ENCODE data around the gene APEH.

The APEH gene

DNA sequence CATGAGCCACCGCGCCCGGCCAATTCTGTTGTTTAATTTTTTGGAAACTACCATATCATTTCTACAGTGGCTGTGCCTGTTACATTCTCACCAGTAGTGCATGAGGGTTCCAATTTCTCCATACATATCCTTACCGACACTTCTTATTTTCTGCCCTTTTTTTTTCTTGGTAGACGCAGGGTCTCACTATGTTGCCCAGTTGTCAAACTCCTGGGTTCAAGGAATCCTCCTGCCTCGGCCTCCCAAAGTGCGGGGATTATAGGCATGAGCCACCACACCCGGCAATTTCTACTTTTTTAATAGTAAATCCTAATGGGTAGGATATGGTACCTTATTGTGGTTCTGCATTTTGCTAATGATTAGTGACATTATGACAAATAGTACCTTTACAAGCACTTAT is 35.7 kb downstream of the APEH start:
- H3K9me3 ChIP-seq (ENCODE audit: control insufficient read depth, insufficient read depth, low read depth, low read length): no peaks in the 10 kb centered on the region
- ChIA-PET CTCF (no interaction called here), POLR2A (no interaction called here)
- no peaks in the 10 kb centered on the region for H3K4me1 ChIP-seq (ENCODE audit: control insufficient read depth, insufficient read depth, low read length)
- TF ChIP-seq ZNF354C (tag by site-specific recombination; IDR thresholded peaks at IDR 0.05; ENCODE audit: borderline replicate concordance, low read depth): no peak
- 0 out of 2 replicates have a peak, but pooled peaks have one; percentile 26 for TF ChIP-seq ZNF121 (tag by site-specific recombination; IDR thresholded peaks at IDR 0.05)
- no peak overlapping the region for H3K27ac ChIP-seq (ENCODE audit: extremely low read depth, low read depth, low read length)
- peaks cover 0 to 52% of the 10 kb centered on the region in 2 experiments; a peak in 2 of 3 replicates for H3K36me3 ChIP-seq (ENCODE audit: control insufficient read depth in 2 of 2, insufficient read depth in 1 of 2, low read length in 2 of 2)
- H3K4me3 ChIP-seq (ENCODE audit: low read depth, low read length): no peak overlapping the region

DNA sequence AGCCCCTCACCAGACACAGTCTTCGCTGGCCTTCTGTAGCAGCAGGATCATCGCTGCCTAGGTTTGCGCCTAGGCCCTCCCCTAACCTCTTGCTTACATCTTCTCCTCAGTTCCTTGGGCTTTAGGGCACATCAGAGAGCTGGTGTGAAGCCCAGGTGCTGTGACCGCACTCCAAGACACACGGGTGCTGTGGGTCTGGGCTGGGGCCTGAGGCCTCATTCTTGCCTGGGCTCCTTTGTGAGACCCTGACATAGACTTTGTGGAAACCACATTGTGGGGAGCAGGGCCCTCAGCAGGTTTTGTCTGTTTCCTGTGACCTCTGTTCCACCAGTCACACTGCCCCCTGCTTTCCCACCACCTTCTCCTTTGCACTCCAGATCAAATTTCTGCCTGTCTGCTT is 37.3 kb downstream of the APEH start:
- CTCF ChIA-PET: interaction anchor here (0.6 to 1.1 kb wide), 3 partner anchors 9 to 646 kb away, joined by 3 read pairs; no protein-coding TSS in a partner anchor
- Histone ChIP-seq H3K4me1 (ENCODE audit: control insufficient read depth, insufficient read depth, low read length) (no peaks in the 10 kb centered on the region), H3K27ac (ENCODE audit: extremely low read depth, low read depth, low read length) (no peak overlapping the region), H3K4me3 (ENCODE audit: low read depth, low read length) (no peak overlapping the region), H3K36me3 (ENCODE audit: control insufficient read depth in 2 of 2, insufficient read depth in 1 of 2, low read length in 2 of 2) (peaks cover 0 to 53% of the 10 kb centered on the region in 2 experiments; a peak in 2 of 3 replicates), H3K9me3 (ENCODE audit: control insufficient read depth, insufficient read depth, low read depth, low read length) (no peaks in the 10 kb centered on the region)
- POLR2A ChIA-PET: interaction anchor here (0.7 kb wide), 1 partner anchor 8 kb away, joined by 3 read pairs; the partner anchor contains the start of gene AMIGO3
- TF ChIP-seq, protein P1, sequence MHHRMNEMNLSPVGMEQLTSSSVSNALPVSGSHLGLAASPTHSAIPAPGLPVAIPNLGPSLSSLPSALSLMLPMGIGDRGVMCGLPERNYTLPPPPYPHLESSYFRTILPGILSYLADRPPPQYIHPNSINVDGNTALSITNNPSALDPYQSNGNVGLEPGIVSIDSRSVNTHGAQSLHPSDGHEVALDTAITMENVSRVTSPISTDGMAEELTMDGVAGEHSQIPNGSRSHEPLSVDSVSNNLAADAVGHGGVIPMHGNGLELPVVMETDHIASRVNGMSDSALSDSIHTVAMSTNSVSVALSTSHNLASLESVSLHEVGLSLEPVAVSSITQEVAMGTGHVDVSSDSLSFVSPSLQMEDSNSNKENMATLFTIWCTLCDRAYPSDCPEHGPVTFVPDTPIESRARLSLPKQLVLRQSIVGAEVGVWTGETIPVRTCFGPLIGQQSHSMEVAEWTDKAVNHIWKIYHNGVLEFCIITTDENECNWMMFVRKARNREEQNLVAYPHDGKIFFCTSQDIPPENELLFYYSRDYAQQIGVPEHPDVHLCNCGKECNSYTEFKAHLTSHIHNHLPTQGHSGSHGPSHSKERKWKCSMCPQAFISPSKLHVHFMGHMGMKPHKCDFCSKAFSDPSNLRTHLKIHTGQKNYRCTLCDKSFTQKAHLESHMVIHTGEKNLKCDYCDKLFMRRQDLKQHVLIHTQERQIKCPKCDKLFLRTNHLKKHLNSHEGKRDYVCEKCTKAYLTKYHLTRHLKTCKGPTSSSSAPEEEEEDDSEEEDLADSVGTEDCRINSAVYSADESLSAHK (tag by site-specific recombination; IDR thresholded peaks at IDR 0.05): no peak
- TF ChIP-seq ZIC2 (tag by site-specific recombination; IDR thresholded peaks at IDR 0.05) (no peak), WT1 (tag by site-specific recombination; IDR thresholded peaks at IDR 0.05) (no peak), KLF7 (tag by site-specific recombination; IDR thresholded peaks at IDR 0.05; ENCODE audit: borderline replicate concordance) (no peak), ZXDB (tag by site-specific recombination; IDR thresholded peaks at IDR 0.05) (no peak), ZNF548 (tag by site-specific recombination; IDR thresholded peaks at IDR 0.05) (no peak), ZNF324 (tag by site-specific recombination; IDR thresholded peaks at IDR 0.05) (no peak), ZSCAN16 (tag by site-specific recombination; IDR thresholded peaks at IDR 0.05) (no peak), ZNF146 (tag by site-specific recombination; IDR thresholded peaks at IDR 0.05) (no peak), ZBTB48 (tag by site-specific recombination; IDR thresholded peaks at IDR 0.05) (no peak), ZNF214 (tag by site-specific recombination; IDR thresholded peaks at IDR 0.05; ENCODE audit: borderline replicate concordance) (no peak), OSR2 (tag by site-specific recombination; IDR thresholded peaks at IDR 0.05) (no peak), ZBTB21 (tag by site-specific recombination; IDR thresholded peaks at IDR 0.05) (no peak)
- TF ChIP-seq, protein P2, sequence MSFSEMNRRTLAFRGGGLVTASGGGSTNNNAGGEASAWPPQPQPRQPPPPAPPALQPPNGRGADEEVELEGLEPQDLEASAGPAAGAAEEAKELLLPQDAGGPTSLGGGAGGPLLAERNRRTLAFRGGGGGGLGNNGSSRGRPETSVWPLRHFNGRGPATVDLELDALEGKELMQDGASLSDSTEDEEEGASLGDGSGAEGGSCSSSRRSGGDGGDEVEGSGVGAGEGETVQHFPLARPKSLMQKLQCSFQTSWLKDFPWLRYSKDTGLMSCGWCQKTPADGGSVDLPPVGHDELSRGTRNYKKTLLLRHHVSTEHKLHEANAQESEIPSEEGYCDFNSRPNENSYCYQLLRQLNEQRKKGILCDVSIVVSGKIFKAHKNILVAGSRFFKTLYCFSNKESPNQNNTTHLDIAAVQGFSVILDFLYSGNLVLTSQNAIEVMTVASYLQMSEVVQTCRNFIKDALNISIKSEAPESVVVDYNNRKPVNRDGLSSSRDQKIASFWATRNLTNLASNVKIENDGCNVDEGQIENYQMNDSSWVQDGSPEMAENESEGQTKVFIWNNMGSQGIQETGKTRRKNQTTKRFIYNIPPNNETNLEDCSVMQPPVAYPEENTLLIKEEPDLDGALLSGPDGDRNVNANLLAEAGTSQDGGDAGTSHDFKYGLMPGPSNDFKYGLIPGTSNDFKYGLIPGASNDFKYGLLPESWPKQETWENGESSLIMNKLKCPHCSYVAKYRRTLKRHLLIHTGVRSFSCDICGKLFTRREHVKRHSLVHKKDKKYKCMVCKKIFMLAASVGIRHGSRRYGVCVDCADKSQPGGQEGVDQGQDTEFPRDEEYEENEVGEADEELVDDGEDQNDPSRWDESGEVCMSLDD (tag by site-specific recombination; IDR thresholded peaks at IDR 0.05): no peak
- TF ChIP-seq, protein P3, sequence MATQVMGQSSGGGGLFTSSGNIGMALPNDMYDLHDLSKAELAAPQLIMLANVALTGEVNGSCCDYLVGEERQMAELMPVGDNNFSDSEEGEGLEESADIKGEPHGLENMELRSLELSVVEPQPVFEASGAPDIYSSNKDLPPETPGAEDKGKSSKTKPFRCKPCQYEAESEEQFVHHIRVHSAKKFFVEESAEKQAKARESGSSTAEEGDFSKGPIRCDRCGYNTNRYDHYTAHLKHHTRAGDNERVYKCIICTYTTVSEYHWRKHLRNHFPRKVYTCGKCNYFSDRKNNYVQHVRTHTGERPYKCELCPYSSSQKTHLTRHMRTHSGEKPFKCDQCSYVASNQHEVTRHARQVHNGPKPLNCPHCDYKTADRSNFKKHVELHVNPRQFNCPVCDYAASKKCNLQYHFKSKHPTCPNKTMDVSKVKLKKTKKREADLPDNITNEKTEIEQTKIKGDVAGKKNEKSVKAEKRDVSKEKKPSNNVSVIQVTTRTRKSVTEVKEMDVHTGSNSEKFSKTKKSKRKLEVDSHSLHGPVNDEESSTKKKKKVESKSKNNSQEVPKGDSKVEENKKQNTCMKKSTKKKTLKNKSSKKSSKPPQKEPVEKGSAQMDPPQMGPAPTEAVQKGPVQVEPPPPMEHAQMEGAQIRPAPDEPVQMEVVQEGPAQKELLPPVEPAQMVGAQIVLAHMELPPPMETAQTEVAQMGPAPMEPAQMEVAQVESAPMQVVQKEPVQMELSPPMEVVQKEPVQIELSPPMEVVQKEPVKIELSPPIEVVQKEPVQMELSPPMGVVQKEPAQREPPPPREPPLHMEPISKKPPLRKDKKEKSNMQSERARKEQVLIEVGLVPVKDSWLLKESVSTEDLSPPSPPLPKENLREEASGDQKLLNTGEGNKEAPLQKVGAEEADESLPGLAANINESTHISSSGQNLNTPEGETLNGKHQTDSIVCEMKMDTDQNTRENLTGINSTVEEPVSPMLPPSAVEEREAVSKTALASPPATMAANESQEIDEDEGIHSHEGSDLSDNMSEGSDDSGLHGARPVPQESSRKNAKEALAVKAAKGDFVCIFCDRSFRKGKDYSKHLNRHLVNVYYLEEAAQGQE (tag by site-specific recombination; IDR thresholded peaks at IDR 0.05): no peak
- TF ChIP-seq, protein P4, sequence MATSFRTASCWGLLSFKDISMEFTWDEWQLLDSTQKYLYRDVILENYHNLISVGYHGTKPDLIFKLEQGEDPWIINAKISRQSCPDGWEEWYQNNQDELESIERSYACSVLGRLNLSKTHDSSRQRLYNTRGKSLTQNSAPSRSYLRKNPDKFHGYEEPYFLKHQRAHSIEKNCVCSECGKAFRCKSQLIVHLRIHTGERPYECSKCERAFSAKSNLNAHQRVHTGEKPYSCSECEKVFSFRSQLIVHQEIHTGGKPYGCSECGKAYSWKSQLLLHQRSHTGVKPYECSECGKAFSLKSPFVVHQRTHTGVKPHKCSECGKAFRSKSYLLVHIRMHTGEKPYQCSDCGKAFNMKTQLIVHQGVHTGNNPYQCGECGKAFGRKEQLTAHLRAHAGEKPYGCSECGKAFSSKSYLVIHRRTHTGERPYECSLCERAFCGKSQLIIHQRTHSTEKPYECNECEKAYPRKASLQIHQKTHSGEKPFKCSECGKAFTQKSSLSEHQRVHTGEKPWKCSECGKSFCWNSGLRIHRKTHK (tag by site-specific recombination; IDR thresholded peaks at IDR 0.05): no peak
- TF ChIP-seq, protein P5, sequence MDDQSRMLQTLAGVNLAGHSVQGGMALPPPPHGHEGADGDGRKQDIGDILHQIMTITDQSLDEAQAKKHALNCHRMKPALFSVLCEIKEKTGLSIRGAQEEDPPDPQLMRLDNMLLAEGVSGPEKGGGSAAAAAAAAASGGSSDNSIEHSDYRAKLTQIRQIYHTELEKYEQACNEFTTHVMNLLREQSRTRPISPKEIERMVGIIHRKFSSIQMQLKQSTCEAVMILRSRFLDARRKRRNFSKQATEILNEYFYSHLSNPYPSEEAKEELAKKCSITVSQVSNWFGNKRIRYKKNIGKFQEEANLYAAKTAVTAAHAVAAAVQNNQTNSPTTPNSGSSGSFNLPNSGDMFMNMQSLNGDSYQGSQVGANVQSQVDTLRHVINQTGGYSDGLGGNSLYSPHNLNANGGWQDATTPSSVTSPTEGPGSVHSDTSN (CRISPR knock-in tag; IDR thresholded peaks at IDR 0.05): no peak
- TF ChIP-seq, protein P6, sequence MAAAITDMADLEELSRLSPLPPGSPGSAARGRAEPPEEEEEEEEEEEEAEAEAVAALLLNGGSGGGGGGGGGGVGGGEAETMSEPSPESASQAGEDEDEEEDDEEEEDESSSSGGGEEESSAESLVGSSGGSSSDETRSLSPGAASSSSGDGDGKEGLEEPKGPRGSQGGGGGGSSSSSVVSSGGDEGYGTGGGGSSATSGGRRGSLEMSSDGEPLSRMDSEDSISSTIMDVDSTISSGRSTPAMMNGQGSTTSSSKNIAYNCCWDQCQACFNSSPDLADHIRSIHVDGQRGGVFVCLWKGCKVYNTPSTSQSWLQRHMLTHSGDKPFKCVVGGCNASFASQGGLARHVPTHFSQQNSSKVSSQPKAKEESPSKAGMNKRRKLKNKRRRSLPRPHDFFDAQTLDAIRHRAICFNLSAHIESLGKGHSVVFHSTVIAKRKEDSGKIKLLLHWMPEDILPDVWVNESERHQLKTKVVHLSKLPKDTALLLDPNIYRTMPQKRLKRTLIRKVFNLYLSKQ (tag by site-specific recombination; IDR thresholded peaks at IDR 0.05; ENCODE audit: borderline replicate concordance): no peak
